IMR-90 (cell line): ENCODE results near the gene NDUFS3. TPM values are rescaled to one million over a fixed set of nuclear protein-coding genes. Genes with fewer than 3 reads are reported as not detected.

Experiments used
- ATAC-seq: fragments of 200-7000 bp; cut with Tn5 transposase; 2 replicates; pipeline ENCODE4 v1.9.1; 2020; ENCODE audit warnings: low read depth, mild to moderate bottlenecking, moderate library complexity
- BruUV-seq: library from RNA; stranded (reverse); fragments of 400-500 nt; replicated peaks from 2 replicates; lab custom pipeline; 2021; lab: Mats Ljungman, UMichigan
- CTCF ChIA-PET: fragments of 300-600 bp; formaldehyde crosslinking; extraction: SDS; loops from one replicate; lab custom pipeline; 2021; ENCODE audit warnings: antibody characterized with exemption; lab: Yijun Ruan, JAX
- POLR2A ChIA-PET: fragments of 300-600 bp; sonication (Branson Sonifier 250); formaldehyde crosslinking; loops from one replicate; lab custom pipeline; 2022; ENCODE audit warnings: antibody characterized with exemption; ENCODE audit not compliant: unreplicated experiment; lab: Charles Lee
- DNase-seq: peaks from one replicate; pipeline ENCODE4 v3.0.0; 2013
- H2AFZ ChIP-seq: replicated peaks from 2 replicates; pipeline ENCODE3; 2013; ENCODE audit warnings: low read length, mild to moderate bottlenecking; ENCODE audit not compliant: poor library complexity
- H2AK5ac ChIP-seq: 2 replicates; pipeline ENCODE4 v1.6.1; 2013; ENCODE audit warnings: low read depth, low read length, inconsistent platforms
- H2AK9ac ChIP-seq: replicated peaks from 2 replicates; pipeline ENCODE3; 2013; ENCODE audit warnings: mild to moderate bottlenecking, low read depth, low read length, moderate library complexity; ENCODE audit not compliant: poor library complexity
- H2BK120ac ChIP-seq: 2 replicates; pipeline ENCODE4 v1.6.1; 2013; ENCODE audit warnings: low read depth, low read length, inconsistent platforms
- H2BK15ac ChIP-seq: 3 replicates; pipeline ENCODE4 v1.6.1; 2013; ENCODE audit warnings: low read depth, low read length, inconsistent platforms
- H2BK20ac ChIP-seq: 2 replicates; pipeline ENCODE4 v1.6.1; 2013; ENCODE audit warnings: low read depth, mild to moderate bottlenecking, inconsistent platforms, low read length, moderate library complexity
- H2BK5ac ChIP-seq: 2 replicates; pipeline ENCODE4 v1.6.1; 2013; ENCODE audit warnings: mild to moderate bottlenecking, low read depth, low read length, inconsistent platforms; ENCODE audit not compliant: poor library complexity, severe bottlenecking
- H3K14ac ChIP-seq: replicated peaks from 2 replicates; pipeline ENCODE4 v1.6.1; 2013; ENCODE audit warnings: low read depth, low read length, inconsistent platforms
- H3K18ac ChIP-seq: 2 replicates; pipeline ENCODE4 v1.6.1; 2013; ENCODE audit warnings: low read depth, low read length, control low read depth
- H3K23ac ChIP-seq: 2 replicates; pipeline ENCODE4 v1.6.1; 2013; ENCODE audit warnings: low read depth, low read length, inconsistent platforms
- H3K27ac ChIP-seq: 2 replicates; pipeline ENCODE4 v1.5.1; 2013; ENCODE audit warnings: mild to moderate bottlenecking, control low read depth, low read length; ENCODE audit not compliant: insufficient read depth
- H3K27me3 ChIP-seq: 2 replicates; pipeline ENCODE4 v1.6.1; 2013; ENCODE audit warnings: low read length; ENCODE audit not compliant: control insufficient read depth, insufficient read depth
- H3K36me3 ChIP-seq: 2 replicates; pipeline ENCODE4 v1.6.1; 2013; ENCODE audit warnings: low read length, mixed read lengths; ENCODE audit not compliant: control insufficient read depth, insufficient read depth
- H3K4ac ChIP-seq: 2 replicates; pipeline ENCODE4 v1.6.1; 2013; ENCODE audit warnings: low read depth, low read length, inconsistent platforms
- H3K4me1 ChIP-seq: 2 replicates; pipeline ENCODE4 v1.6.1; 2013; ENCODE audit warnings: low read length, mixed read lengths; ENCODE audit not compliant: control insufficient read depth, insufficient read depth
- H3K4me2 ChIP-seq: 2 replicates; pipeline ENCODE4 v1.6.1; 2013; ENCODE audit warnings: low read depth, mild to moderate bottlenecking, control low read depth, low read length, moderate library complexity
- H3K4me3 ChIP-seq: 2 replicates; pipeline ENCODE4 v1.5.1; 2013; ENCODE audit warnings: low read depth, mild to moderate bottlenecking, control low read depth, low read length, moderate library complexity; ENCODE audit not compliant: insufficient read depth
- H3K56ac ChIP-seq: 2 replicates; pipeline ENCODE4 v1.6.1; 2013; ENCODE audit warnings: low read length, inconsistent platforms; ENCODE audit not compliant: insufficient read depth; ENCODE audit errors: extremely low read depth
- H3K79me1 ChIP-seq, 2 experiments: 2 replicates each; pipeline ENCODE4 v1.6.1; 2013; ENCODE audit warnings: low read length in 2 of 2, inconsistent platforms in 1 of 2, low read depth in 1 of 2
- H3K9ac ChIP-seq: 2 replicates; pipeline ENCODE4 v1.6.1; 2013; ENCODE audit warnings: low read depth, low read length, control low read depth
- H3K9me1 ChIP-seq: 2 replicates; pipeline ENCODE4 v1.6.1; 2013; ENCODE audit warnings: low read length, inconsistent platforms; ENCODE audit not compliant: insufficient read depth
- H3K9me3 ChIP-seq: 2 replicates; pipeline ENCODE4 v1.6.1; 2013; ENCODE audit warnings: low read length; ENCODE audit not compliant: control insufficient read depth, insufficient read depth
- H4K20me1 ChIP-seq: 2 replicates; pipeline ENCODE4 v1.6.1; 2013; ENCODE audit warnings: low read length, inconsistent platforms; ENCODE audit not compliant: insufficient read depth
- H4K5ac ChIP-seq: 2 replicates; pipeline ENCODE4 v1.6.1; 2013; ENCODE audit warnings: mild to moderate bottlenecking, low read depth, low read length, control low read depth
- H4K8ac ChIP-seq, 2 experiments: 2 replicates each; pipeline ENCODE4 v1.6.1; 2013; ENCODE audit warnings: low read depth in 2 of 2, low read length in 2 of 2, control low read depth in 1 of 2, inconsistent platforms in 1 of 2
- H4K91ac ChIP-seq: 2 replicates; pipeline ENCODE4 v1.6.1; 2013; ENCODE audit warnings: low read depth, low read length, inconsistent platforms; ENCODE audit not compliant: insufficient read depth
- BHLHE40 ChIP-seq: fragments of 150-350 bp; IDR thresholded peaks from 2 replicates; pipeline ENCODE4 v1.6.1; 2016; ENCODE audit warnings: mild to moderate bottlenecking, low read depth, low read length
- CEBPB ChIP-seq: IDR thresholded peaks from 2 replicates; pipeline ENCODE4 v1.6.1; 2012; ENCODE audit warnings: low read depth, low read length, improper control_type of control experiment
- CHD1 ChIP-seq: IDR thresholded peaks from 2 replicates; pipeline ENCODE4 v1.6.1; 2012; ENCODE audit warnings: low read depth, low read length, improper control_type of control experiment
- CTCF ChIP-seq: conservative IDR thresholded peaks from 2 replicates; pipeline ENCODE4 v1.5.1; 2012; ENCODE audit warnings: mild to moderate bottlenecking, low read depth, low read length, improper control_type of control experiment
- ELK1 ChIP-seq: fragments of 150-350 bp; IDR thresholded peaks from 2 replicates; pipeline ENCODE4 v1.6.1; 2016; ENCODE audit warnings: low read depth, mild to moderate bottlenecking, low read length, moderate library complexity, borderline replicate concordance
- FOS ChIP-seq: fragments of 150-350 bp; IDR thresholded peaks from 2 replicates; pipeline ENCODE4 v1.6.1; 2016; ENCODE audit warnings: low read depth, low read length
- MAFK ChIP-seq: IDR thresholded peaks from 2 replicates; pipeline ENCODE4 v1.6.1; 2012; ENCODE audit warnings: low read depth, low read length, improper control_type of control experiment
- MAZ ChIP-seq: IDR thresholded peaks from 2 replicates; pipeline ENCODE4 v1.6.1; 2012; ENCODE audit warnings: low read depth, mild to moderate bottlenecking, low read length, improper control_type of control experiment, moderate library complexity, borderline replicate concordance
- MXI1 ChIP-seq: IDR thresholded peaks from 2 replicates; pipeline ENCODE4 v1.6.1; 2012; ENCODE audit warnings: low read depth, mild to moderate bottlenecking, low read length, moderate library complexity, borderline replicate concordance
- NFE2L2 ChIP-seq: fragments of 150-350 bp; IDR thresholded peaks from 2 replicates; pipeline ENCODE4 v1.6.1; 2016; ENCODE audit warnings: low read depth, mild to moderate bottlenecking, low read length
- POLR2A ChIP-seq: IDR thresholded peaks from 2 replicates; pipeline ENCODE4 v1.6.1; 2012; ENCODE audit warnings: mild to moderate bottlenecking, low read depth, low read length
- RAD21 ChIP-seq: IDR thresholded peaks from 2 replicates; pipeline ENCODE4 v1.6.1; 2012; ENCODE audit warnings: low read length, improper control_type of control experiment
- RCOR1 ChIP-seq: IDR thresholded peaks from 2 replicates; pipeline ENCODE4 v1.6.1; 2012; ENCODE audit warnings: mild to moderate bottlenecking, low read length, improper control_type of control experiment; ENCODE audit not compliant: insufficient replicate concordance
- RFX5 ChIP-seq: IDR thresholded peaks from 2 replicates; pipeline ENCODE4 v1.8.0; 2012; ENCODE audit warnings: low read depth, mild to moderate bottlenecking, low read length, moderate library complexity
- SMC3 ChIP-seq: fragments of 150-350 bp; IDR thresholded peaks from 2 replicates; pipeline ENCODE4 v1.6.1; 2016; ENCODE audit warnings: low read depth, mild to moderate bottlenecking, antibody characterized with exemption, low read length, moderate library complexity
- USF2 ChIP-seq: fragments of 150-350 bp; IDR thresholded peaks from 2 replicates; pipeline ENCODE4 v1.6.1; 2017; ENCODE audit warnings: mild to moderate bottlenecking, antibody characterized with exemption, low read length, low read depth
- WGBS, 2 experiments: methylation state at CpG; one replicate each; pipeline versions ENCODE4 v1.1.5 to v1.1.7; 2013; ENCODE audit warnings: missing lambda C conversion rate in 2 of 2; ENCODE audit not compliant: insufficient read length in 1 of 2; ENCODE audit errors: extremely low coverage in 2 of 2; 5-methylcytosine and 5-hydroxymethylcytosine counted together
- dilution Hi-C: fragments of 300-500 bp; cut with HindIII; formaldehyde crosslinking; loops from one replicate; pipeline ENCODE4 v1.14.3; 2018; ENCODE audit warnings: low sequenced_read_pairs; ENCODE audit not compliant: unreplicated experiment
- in situ Hi-C: fragments of 300-500 bp; cut with MboI; formaldehyde crosslinking; loops from 3 replicates; pipeline ENCODE4 v1.14.3; 2019; ENCODE audit warnings: low sequenced_read_pairs, inconsistent platforms, mixed read lengths
- intact Hi-C: fragments of 100-400 bp; cut with micrococcal nuclease; formaldehyde crosslinking; loops from 2 replicates; pipeline ENCODE4 v1.10.0; 2022
- polyA plus RNA-seq, 3 experiments: library from polyadenylated mRNA; depleted of rRNA; stranded (reverse); fragments of >200 nt; gene quantifications; 2 replicates each; pipeline ENCODE4 v1.2.3, GENCODE V29; 2012; ENCODE audit warnings: low replicate concordance in 1 of 3
- total RNA-seq: library from RNA; depleted of rRNA; stranded (reverse); fragments of >200 nt; gene quantifications from 2 replicates; pipeline ENCODE4 v1.2.3, GENCODE V29; 2012

The NDUFS3 gene
- total and polyA plus RNA-seq, 2 of the 4 experiments (the other 2 are of a cell fraction): 77.1 to 108 TPM

GRCh38 chr11:47536915-47537314 is 42.0 kb upstream of the NDUFS3 start:
- Histone ChIP-seq H3K9me3 (no peaks in the 10 kb centered on the region), H4K8ac (no peak overlapping the region), H2BK5ac (no peak overlapping the region), H3K4me1 (peaks cover 23% of the 10 kb centered on the region), H3K9me1 (peaks cover 17% of the 10 kb centered on the region), H2AFZ (no peak overlapping the region), H2AK9ac (no peak overlapping the region), H2BK120ac (no peak overlapping the region), H3K4me3 (no peak overlapping the region), H3K18ac (no peak overlapping the region), H3K4me2 (no peak overlapping the region), H4K20me1 (peaks cover 97% of the 10 kb centered on the region), H2BK15ac (no peak overlapping the region), H3K23ac (no peak overlapping the region; the same call in 1 of the 2 replicates), H3K36me3 (no peaks in the 10 kb centered on the region; the same call in 1 of the 2 replicates), H3K27me3 (no peaks in the 10 kb centered on the region), H4K91ac (no peak overlapping the region), H3K27ac (no peak overlapping the region), H4K5ac (no peak overlapping the region), H3K4ac (no peak overlapping the region), H3K9ac (no peak overlapping the region), H3K79me1 (peaks cover 11 to 71% of the 10 kb centered on the region in 2 experiments), H2AK5ac (no peak overlapping the region), H3K14ac (no peak overlapping the region), H3K56ac (no peak overlapping the region), H2BK20ac (no peak overlapping the region)
- dilution Hi-C loops: no loop called here
- no peak for ATAC-seq
- DNase-seq: no peak
- 80% methylated on average over 1 of the region's 3 CpGs; no CpG with 5 or more reads in 1 of the 2 experiments for WGBS, 2 experiments
- POLR2A ChIA-PET: no interaction called here
- TF ChIP-seq FOS (no peak), POLR2A (no peak), RCOR1 (no peak), CEBPB (no peak), SMC3 (no peak), RFX5 (no peak), RAD21 (no peak), ELK1 (no peak), MAFK (no peak), MAZ (no peak), CTCF (no peak), NFE2L2 (no peak), BHLHE40 (no peak), USF2 (no peak), MXI1 (no peak), CHD1 (no peak)
- intact Hi-C loops: loop anchor here (10.0 kb wide), 1 partner anchor 52 kb away; no protein-coding TSS in a partner anchor
- no TSS peak for BruUV-seq
- CTCF ChIA-PET: interaction anchor here (0.6 kb wide), 1 partner anchor 24 kb away, joined by 4 read pairs; no protein-coding TSS in a partner anchor
- in situ Hi-C loops: no loop called here
